Activated CD4-positive, alpha-beta T cell treated with anti-CD3 and anti-CD28 coated beads, Interleukin-2, Interleukin-6, amounts not matched to agents 100 ng/mL and 50 ng/mL, durations not matched to agents 16 hours and 8 hours (primary cell): ENCODE results near the gene LANCL2.
"Not testable (repeated sequence)": the region's sequence is repeated elsewhere in the genome, so short reads cannot be mapped to it uniquely, and the experiment has no call there.

ENCODE experiments used
- DNase-seq: peaks from one replicate; pipeline ENCODE4 v3.0.0-alpha.2; 2020

The LANCL2 gene

GRCh38 chr7:55362927-55363326, 2.2 kb upstream of the LANCL2 start:
- DNase-seq, result no peak

GRCh38 chr7:55363386-55364170, 1.6 kb upstream of the LANCL2 start:
- DNase-seq, result no peak

- peak; percentile 96 for DNase-seq
Measured at GRCh38 chr7:55365675-55366460, 731 bp downstream of the LANCL2 start.

- DNase-seq, result peak; percentile 38
Measured at GRCh38 chr7:55366461-55367070, 1.4 kb downstream of the LANCL2 start.

DNA sequence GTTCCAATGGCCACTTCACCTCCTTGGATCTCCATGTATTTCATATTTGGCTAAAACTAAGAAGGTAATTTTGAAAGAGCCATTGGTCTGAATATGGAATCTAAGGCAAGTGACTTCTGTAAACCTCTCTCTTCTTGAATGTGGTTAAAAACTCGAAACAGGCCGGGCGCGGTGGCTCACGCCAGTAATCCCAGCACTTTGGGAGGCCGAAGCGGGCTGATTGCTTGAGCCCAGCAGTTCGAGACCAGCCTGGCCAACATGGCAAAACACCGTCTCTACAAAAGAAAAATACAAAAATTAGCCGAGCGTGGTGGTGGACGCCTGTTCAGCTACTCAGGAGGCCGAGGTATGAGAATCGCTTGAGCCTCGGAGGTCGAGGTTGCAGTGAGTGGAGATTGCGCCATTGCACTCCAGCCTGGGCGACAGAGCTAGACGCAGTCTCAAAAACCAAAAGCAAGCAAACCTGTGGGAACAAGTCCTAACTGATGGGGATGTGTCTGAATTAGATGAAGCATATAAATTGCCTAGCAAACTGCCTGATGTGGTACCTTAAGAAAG, 2.2 kb downstream of the LANCL2 start:
- DNase-seq, result no peak

DNA sequence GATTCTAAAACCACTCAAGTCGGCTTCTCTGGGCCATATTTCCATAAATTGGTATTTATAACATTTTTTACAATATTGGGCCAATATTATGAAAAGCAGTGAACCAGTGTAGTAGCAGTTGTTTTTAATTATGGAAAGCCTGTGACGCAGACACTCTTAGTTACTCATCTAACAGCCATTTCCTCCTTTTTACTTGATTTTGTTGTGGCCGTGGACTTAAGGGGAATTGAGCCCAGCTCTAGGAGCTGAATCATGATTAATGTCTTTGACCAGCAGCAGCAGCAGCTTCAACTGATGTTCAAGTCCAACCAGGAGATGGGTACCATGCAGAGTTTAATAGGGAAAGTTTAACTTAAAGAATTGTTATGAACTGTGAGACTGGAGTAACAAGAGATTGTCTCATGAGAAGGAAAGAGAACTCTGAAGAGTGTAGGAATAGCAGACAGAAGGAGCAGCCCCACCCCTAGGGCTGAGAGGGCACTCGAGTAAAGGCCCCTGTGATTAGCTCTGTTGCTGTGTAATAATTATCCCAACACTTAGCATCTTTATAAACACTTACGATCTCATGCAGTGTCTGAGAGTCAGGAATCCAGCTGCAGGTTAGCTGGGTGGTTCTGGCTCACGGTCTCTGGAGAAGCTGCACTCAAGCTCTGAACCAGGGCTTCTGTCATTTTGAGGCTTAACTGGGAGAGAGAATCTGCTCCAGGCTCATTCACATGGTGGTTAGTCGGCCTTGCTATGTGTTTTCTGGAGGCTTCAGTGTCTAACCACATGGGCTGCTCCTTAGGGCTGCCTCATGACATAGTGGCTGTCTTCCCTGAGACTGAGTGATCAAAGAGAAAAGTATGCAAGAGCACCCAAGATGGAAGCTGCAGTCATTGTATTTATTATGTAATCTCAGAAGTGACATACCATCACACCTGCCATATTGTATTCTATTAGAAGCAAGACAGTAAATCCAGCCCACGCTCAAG, 4.6 kb downstream of the LANCL2 start:
- DNase-seq, result no peak

- DNase-seq, result no peak
Measured at GRCh38 chr7:55374213-55374612, 9.1 kb downstream of the LANCL2 start.

DNA sequence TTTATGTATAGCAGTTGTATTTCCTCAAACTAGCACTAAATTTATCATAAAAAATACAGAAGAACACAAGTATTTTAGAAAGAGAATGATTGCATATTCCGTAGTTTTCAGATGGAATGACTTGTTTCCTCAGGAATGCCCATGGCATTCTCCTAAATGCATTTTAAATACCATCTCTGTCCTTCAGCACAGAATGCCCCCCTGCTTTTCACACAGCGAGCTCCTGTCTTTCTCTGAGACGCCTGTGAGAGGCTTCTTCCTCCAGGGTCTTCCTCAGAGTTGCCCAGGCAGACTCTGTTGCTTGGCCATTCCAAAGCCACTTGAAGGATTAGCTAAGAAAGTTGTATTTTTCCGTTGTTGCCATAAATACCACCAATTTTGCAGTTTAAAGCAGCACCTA, 10.1 kb downstream of the LANCL2 start:
- DNase-seq, result no peak

DNA sequence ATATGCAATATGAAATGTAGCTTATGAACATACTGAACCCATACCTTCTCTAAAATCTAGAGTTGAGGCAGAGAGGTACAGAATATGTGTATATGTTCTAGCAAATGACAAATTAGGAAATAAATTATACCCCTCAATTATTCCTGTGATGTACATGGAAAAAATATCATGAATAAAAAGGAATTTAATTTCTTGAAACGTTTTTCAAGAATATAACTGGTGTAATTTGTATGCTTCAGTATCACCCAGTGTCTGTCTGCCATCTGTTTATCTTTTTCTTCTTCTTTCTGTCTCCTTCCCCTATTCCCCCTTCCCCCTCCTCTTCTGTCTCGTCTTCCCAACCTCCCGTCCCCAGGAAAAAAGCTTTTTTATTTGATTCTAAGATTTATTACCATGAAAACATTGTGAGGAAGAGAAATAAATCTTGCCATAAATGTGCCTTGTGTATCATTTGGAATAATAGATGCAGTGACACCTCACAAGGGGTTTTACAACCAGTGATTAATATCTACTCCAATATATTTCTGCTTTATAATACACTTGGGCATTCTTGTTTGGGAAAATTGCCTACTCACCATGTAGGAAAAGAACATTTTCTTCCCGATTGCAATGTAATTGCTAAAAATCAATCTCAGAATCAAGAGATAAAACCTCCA, 12.2 kb downstream of the LANCL2 start:
- no peak for DNase-seq

GRCh38 chr7:55379285-55379684, 14.1 kb downstream of the LANCL2 start:
- no peak for DNase-seq

GRCh38 chr7:55381189-55381588, 16.1 kb downstream of the LANCL2 start:
- no peak for DNase-seq

GRCh38 chr7:55381696-55382095, 16.6 kb downstream of the LANCL2 start:
- DNase-seq, result no peak

GRCh38 chr7:55382251-55382650, 17.1 kb downstream of the LANCL2 start:
- DNase-seq, result no peak

GRCh38 chr7:55386541-55386940, 21.4 kb downstream of the LANCL2 start:
- DNase-seq, result no peak

GRCh38 chr7:55387062-55387965, 22.2 kb downstream of the LANCL2 start:
- no peak for DNase-seq

- no peak for DNase-seq
Measured at GRCh38 chr7:55396233-55396785, 31.2 kb downstream of the LANCL2 start.

DNA sequence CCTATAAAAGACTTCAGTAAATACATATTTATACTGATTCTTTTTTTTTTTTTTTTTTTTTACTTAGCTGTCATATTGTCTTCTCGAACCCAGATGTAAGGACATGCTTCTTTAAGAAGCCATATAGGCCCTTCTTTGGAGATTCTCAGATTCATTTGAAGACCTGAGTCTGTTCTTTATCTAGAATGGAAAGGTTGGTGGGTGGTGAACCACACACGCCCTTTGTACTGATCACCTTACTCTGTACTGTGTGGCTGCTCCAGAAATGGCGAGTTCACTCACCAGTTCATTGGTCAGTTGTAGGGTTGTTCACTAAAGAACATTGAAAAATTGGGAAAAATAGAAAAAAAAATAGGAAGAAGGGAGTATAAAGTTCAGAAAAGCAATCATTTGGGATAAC, 32.5 kb downstream of the LANCL2 start:
- DNase-seq, result no peak

DNA sequence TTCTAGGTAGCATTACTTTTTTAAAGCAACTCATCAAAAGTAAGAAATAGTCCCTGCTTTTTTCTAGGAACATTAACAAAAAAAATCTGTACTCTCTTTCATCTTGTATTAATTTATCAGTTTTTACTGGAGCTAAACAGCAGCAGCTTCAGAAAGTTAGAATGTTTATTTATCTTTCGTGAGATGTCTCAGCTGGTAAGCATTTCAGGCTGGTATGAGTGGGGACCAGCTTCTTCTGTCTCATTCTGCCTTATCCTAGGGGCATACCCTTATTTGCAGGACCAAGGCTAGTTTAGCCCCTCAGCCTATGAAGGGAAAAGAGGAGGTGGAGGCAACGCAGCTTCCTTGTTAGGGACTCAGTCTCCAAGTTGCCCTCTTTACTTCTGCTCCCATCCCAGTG, 35.1 kb downstream of the LANCL2 start:
- DNase-seq, result no peak

DNA sequence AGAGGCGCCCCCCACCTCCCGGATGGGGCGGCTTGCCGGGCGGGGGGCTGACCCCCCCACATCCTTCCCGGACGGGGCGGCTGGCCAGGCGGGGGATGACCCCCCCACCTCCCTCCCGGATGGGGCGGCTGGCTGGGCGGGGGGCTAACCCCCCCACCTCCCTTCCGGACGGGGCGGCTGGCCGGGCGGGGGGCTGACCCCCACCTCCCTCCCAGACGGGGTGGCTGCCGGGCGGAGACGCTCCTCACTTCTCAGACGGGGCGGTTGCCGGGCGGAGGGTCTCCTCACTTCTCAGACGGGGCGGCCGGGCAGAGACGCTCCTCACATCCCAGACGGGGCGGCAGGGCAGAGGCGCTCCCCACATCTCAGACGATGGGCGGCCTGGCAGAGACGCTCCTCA, 37.4 kb downstream of the LANCL2 start:
- not testable (repeated sequence) for DNase-seq

DNA sequence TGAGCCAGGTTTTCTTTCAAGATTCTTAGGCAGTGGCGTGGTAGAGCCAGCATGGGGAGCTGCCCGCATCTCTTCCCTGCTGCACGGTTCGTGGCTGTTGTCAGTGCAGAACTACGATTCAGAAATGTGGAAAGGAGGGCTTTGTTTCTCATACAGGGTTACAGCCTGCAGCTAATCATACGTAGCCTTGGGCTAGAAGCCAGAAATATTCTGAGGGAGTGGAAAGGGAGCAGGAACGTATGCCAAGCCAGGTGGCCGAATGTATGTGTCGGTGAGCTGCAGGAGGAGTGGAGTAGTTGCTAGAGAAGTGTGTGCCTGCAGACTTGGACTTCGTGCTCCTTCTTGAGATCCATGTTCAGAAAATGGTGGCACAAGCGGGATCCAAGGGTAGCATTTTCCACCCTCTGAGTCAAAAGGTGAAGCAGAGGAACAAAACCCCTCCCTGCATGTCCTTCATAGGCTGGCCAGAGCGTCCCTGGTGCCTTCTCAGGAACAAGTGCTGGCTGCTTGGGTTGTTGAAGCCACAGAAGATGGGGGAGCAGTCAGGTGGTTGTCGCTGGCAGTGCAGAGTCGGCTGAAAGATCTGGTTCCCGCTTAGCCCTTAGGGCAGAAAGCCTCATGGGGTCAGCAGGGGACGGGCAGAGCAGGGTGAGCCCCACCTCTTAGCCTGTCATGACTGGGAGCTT, 40.9 kb downstream of the LANCL2 start:
- DNase-seq, result no peak
